Panc1 (cell line): ENCODE results near the gene DIS3L2. TPM values are rescaled to one million over a fixed set of nuclear protein-coding genes. Genes with fewer than 3 reads are reported as not detected.

ENCODE experiments used
- ATAC-seq: fragments of 200-7000 bp; cut with Tn5 transposase; 2 replicates; pipeline ENCODE4 v1.9.1; 2020; ENCODE audit warnings: mild to moderate bottlenecking, moderate library complexity
- BruUV-seq: library from RNA; stranded (reverse); fragments of 400-500 nt; replicated peaks from 2 replicates; lab custom pipeline; 2021; lab: Mats Ljungman, UMichigan
- CTCF ChIA-PET: fragments of 300-600 bp; sonication (Branson Sonifier 250); formaldehyde crosslinking; loops from one replicate; lab custom pipeline; 2022; ENCODE audit warnings: antibody characterized with exemption; lab: Charles Lee
- POLR2A ChIA-PET: fragments of 300-600 bp; sonication (Branson Sonifier 250); formaldehyde crosslinking; loops from one replicate; lab custom pipeline; 2022; ENCODE audit warnings: antibody characterized with exemption; lab: Charles Lee
- DNase-seq: peaks from one replicate; pipeline ENCODE4 v3.0.0-alpha.2; 2010; ENCODE audit warnings: low read depth, low spot score
- H3K27ac ChIP-seq: 2 replicates; pipeline ENCODE4 v1.5.1; 2011; ENCODE audit warnings: mild to moderate bottlenecking, low read length, inconsistent platforms
- H3K27me3 ChIP-seq: fragments of 200-500 bp; sonication (Bioruptor generic); 2 replicates; pipeline ENCODE4 v1.6.0; 2014; ENCODE audit warnings: low read length, inconsistent platforms; ENCODE audit not compliant: control insufficient read depth, insufficient read depth
- H3K36me3 ChIP-seq: fragments of 200-500 bp; sonication (Bioruptor generic); 2 replicates; pipeline ENCODE4 v1.5.1; 2014; ENCODE audit warnings: inconsistent platforms, mild to moderate bottlenecking, low read length, moderate library complexity; ENCODE audit not compliant: control insufficient read depth, insufficient read depth
- H3K4me1 ChIP-seq: 2 replicates; pipeline ENCODE4 v1.5.1; 2011; ENCODE audit warnings: inconsistent platforms, mild to moderate bottlenecking, low read length, moderate library complexity; ENCODE audit not compliant: control insufficient read depth, insufficient read depth
- H3K4me3 ChIP-seq, 2 experiments: 2 replicates each; pipeline ENCODE4 v1.5.1; 2011 to 2012; ENCODE audit warnings: low read depth in 2 of 2, low read length in 2 of 2, mild to moderate bottlenecking in 2 of 2, inconsistent platforms in 1 of 2, moderate library complexity in 1 of 2
- H3K9me3 ChIP-seq: fragments of 200-500 bp; sonication (Bioruptor generic); 2 replicates; pipeline ENCODE4 v1.5.1; 2014; ENCODE audit warnings: low read depth, mild to moderate bottlenecking, inconsistent platforms, low read length, moderate library complexity; ENCODE audit not compliant: control insufficient read depth, insufficient read depth
- POLR2AphosphoS5 ChIP-seq: IDR thresholded peaks from 2 replicates; pipeline ENCODE4 v1.6.1; 2012; ENCODE audit warnings: mild to moderate bottlenecking, low read depth, low read length, moderate library complexity
- SIN3A ChIP-seq: IDR thresholded peaks from 2 replicates; pipeline ENCODE4 v1.6.1; 2012; ENCODE audit warnings: low read depth, mild to moderate bottlenecking, low read length, moderate library complexity, borderline replicate concordance; ENCODE audit not compliant: insufficient read depth
- TCF7L2 ChIP-seq: IDR thresholded peaks from 2 replicates; pipeline ENCODE4 v1.6.1; 2011; ENCODE audit warnings: mild to moderate bottlenecking, low read depth, low read length, inconsistent platforms
- in situ Hi-C: cut with HindIII; loops from 2 replicates; pipeline ENCODE4 v1.10.0; 2016; ENCODE audit warnings: low sequenced_read_pairs, low pct_unique_long_range_greater_than_20kb
- intact Hi-C: fragments of 100-400 bp; cut with micrococcal nuclease; formaldehyde crosslinking; loops from one replicate; pipeline ENCODE4 v1.10.0; 2022; ENCODE audit not compliant: unreplicated experiment
- total RNA-seq: library from RNA; stranded (reverse); gene quantifications from one replicate; pipeline ENCODE4 v1.2.1, GENCODE V29; 2021; ENCODE audit not compliant: unreplicated experiment
- TF ChIP-seq, protein P1 (sequence below), 2 experiments: IDR thresholded peaks; 2 replicates each; pipeline ENCODE4 v1.6.1; 2011 to 2012; ENCODE audit warnings: low read depth in 2 of 2, control low read depth in 1 of 2, low read length in 1 of 2, mild to moderate bottlenecking in 1 of 2, moderate library complexity in 1 of 2; ENCODE audit not compliant: insufficient read depth in 1 of 2
- TF ChIP-seq, protein P2 (sequence below): fragments of 450-650 bp; IDR thresholded peaks from 2 replicates; pipeline ENCODE4 v1.5.1; 2017; ENCODE audit warnings: mild to moderate bottlenecking

Gene DIS3L2
- total RNA-seq, 1 experiment from 2014 or later = 28.1 TPM

DNA sequence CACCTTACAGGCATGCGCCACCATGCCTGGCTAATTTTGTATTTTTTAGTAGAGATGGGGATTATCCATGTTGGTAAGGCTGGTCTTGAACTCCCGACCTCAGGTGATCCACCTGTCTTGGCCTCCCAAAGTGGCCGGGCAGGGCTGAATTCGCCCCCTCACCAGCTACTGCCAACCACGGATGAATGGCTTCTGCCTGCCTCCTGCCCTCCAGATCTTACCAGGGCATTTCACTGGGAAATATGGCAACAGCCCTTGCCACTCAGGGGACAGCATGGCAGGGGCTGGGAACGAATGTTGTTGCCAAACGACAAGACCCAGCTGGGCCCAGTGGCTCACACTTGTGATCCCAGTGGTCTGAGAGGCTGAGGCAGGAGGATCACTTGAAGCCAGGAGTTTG lies 415.2 kb downstream of the DIS3L2 start:
- H3K36me3 ChIP-seq = no peaks in the 10 kb centered on the region
- in situ Hi-C loops = no loop called here
- H3K27me3 ChIP-seq = no peaks in the 10 kb centered on the region
- no peak for ATAC-seq
- no peak overlapping the region for H3K4me3 ChIP-seq
- no peak for DNase-seq
- CTCF ChIA-PET = no interaction called here
- H3K27ac ChIP-seq = no peak overlapping the region
- no peaks in the 10 kb centered on the region for H3K9me3 ChIP-seq
- intact Hi-C loops = no loop called here
- POLR2A ChIA-PET = interaction anchor here (0.7 kb wide), 1 partner anchor 410 kb away, joined by 12 read pairs; no protein-coding TSS in a partner anchor
- TF ChIP-seq POLR2AphosphoS5 (no peak), SIN3A (no peak), TCF7L2 (no peak)
- TF ChIP-seq, protein P1, sequence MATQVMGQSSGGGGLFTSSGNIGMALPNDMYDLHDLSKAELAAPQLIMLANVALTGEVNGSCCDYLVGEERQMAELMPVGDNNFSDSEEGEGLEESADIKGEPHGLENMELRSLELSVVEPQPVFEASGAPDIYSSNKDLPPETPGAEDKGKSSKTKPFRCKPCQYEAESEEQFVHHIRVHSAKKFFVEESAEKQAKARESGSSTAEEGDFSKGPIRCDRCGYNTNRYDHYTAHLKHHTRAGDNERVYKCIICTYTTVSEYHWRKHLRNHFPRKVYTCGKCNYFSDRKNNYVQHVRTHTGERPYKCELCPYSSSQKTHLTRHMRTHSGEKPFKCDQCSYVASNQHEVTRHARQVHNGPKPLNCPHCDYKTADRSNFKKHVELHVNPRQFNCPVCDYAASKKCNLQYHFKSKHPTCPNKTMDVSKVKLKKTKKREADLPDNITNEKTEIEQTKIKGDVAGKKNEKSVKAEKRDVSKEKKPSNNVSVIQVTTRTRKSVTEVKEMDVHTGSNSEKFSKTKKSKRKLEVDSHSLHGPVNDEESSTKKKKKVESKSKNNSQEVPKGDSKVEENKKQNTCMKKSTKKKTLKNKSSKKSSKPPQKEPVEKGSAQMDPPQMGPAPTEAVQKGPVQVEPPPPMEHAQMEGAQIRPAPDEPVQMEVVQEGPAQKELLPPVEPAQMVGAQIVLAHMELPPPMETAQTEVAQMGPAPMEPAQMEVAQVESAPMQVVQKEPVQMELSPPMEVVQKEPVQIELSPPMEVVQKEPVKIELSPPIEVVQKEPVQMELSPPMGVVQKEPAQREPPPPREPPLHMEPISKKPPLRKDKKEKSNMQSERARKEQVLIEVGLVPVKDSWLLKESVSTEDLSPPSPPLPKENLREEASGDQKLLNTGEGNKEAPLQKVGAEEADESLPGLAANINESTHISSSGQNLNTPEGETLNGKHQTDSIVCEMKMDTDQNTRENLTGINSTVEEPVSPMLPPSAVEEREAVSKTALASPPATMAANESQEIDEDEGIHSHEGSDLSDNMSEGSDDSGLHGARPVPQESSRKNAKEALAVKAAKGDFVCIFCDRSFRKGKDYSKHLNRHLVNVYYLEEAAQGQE (IDR thresholded peaks at IDR 0.05; ENCODE audit: insufficient read depth in 1 of 2, low read depth in 2 of 2, low read length in 1 of 2) = no peak
- TF ChIP-seq, protein P2, sequence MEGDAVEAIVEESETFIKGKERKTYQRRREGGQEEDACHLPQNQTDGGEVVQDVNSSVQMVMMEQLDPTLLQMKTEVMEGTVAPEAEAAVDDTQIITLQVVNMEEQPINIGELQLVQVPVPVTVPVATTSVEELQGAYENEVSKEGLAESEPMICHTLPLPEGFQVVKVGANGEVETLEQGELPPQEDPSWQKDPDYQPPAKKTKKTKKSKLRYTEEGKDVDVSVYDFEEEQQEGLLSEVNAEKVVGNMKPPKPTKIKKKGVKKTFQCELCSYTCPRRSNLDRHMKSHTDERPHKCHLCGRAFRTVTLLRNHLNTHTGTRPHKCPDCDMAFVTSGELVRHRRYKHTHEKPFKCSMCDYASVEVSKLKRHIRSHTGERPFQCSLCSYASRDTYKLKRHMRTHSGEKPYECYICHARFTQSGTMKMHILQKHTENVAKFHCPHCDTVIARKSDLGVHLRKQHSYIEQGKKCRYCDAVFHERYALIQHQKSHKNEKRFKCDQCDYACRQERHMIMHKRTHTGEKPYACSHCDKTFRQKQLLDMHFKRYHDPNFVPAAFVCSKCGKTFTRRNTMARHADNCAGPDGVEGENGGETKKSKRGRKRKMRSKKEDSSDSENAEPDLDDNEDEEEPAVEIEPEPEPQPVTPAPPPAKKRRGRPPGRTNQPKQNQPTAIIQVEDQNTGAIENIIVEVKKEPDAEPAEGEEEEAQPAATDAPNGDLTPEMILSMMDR = no peak
- BruUV-seq = no TSS peak
- H3K4me1 ChIP-seq = peaks cover under 1% of the 10 kb centered on the region

DNA sequence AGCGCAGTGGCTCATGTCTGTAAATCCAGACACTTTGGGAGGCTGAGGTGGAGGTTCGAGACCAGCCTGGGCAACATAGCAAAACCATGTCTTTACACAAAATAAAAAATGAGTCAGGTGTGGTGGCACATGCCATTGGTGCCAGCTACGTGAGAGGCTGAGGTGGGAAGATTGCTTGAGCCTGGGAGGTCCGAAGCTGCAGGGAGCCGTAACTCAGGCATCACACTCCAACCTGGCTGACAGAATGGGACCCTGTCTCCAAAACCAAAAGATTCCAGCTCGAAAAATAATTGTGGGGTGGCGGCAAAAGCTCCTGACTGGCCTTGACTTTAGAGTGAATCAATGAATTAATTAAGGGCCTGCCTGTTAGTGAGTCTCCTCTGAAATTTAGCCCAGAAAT lies 415.8 kb downstream of the DIS3L2 start:
- TF ChIP-seq, protein P1 (IDR thresholded peaks at IDR 0.05; ENCODE audit: insufficient read depth in 1 of 2, low read depth in 2 of 2, low read length in 1 of 2) = no peak
- TF ChIP-seq POLR2AphosphoS5 = no peak
- no peak for TF ChIP-seq TCF7L2
- TF ChIP-seq, protein P2 = no peak
- no peak for TF ChIP-seq SIN3A
- ATAC-seq (no peak), DNase-seq (no peak)
- POLR2A ChIA-PET = interaction anchor here (0.7 kb wide), 1 partner anchor 409 kb away, joined by 12 read pairs; no protein-coding TSS in a partner anchor
- in situ Hi-C loops (no loop called here), intact Hi-C loops (no loop called here)
- no peaks in the 10 kb centered on the region for H3K27me3 ChIP-seq
- no peak overlapping the region for H3K27ac ChIP-seq
- H3K4me3 ChIP-seq = no peak overlapping the region
- CTCF ChIA-PET = no interaction called here
- H3K9me3 ChIP-seq = no peaks in the 10 kb centered on the region
- H3K36me3 ChIP-seq = no peaks in the 10 kb centered on the region
- H3K4me1 ChIP-seq = peaks cover 5% of the 10 kb centered on the region
- BruUV-seq = no TSS peak
